GOT3 (cell line): ENCODE results near the gene FRMD7.
"Not testable (repeated sequence)": the region's sequence is repeated elsewhere in the genome, so short reads cannot be mapped to it uniquely, and the experiment has no call there.

Experiments
- DNase-seq: peaks from one replicate; lab custom pipeline; 2025; ENCODE audit warnings: mixed read lengths; lab: John Stamatoyannopoulos, UW

The FRMD7 gene

GRCh38 chrX:132093239-132093860, 34.5 kb downstream of the FRMD7 start:
- DNase-seq, result no peak

- DNase-seq, result no peak
Measured at GRCh38 chrX:132092439-132093065, 35.3 kb downstream of the FRMD7 start.

- no peak for DNase-seq
Measured at GRCh38 chrX:132090403-132091159, 37.2 kb downstream of the FRMD7 start.

GRCh38 chrX:132088864-132089263, 39.0 kb downstream of the FRMD7 start:
- DNase-seq, result no peak

GRCh38 chrX:132086672-132087071, 41.1 kb downstream of the FRMD7 start:
- no peak for DNase-seq

- DNase-seq, result no peak
Measured at GRCh38 chrX:132085786-132086185, 42.0 kb downstream of the FRMD7 start.

- DNase-seq, result no peak
Measured at GRCh38 chrX:132077912-132078311, 49.9 kb downstream of the FRMD7 start.

- DNase-seq, result no peak
Measured at GRCh38 chrX:132077414-132077813, 50.4 kb downstream of the FRMD7 start.

- no peak for DNase-seq
Measured at GRCh38 chrX:132071254-132071653, 56.6 kb downstream of the FRMD7 start.

- no peak for DNase-seq
Measured at GRCh38 chrX:132068405-132068804, 59.4 kb downstream of the FRMD7 start.

- no peak for DNase-seq
Measured at GRCh38 chrX:132063862-132064261, 64.0 kb downstream of the FRMD7 start.

GRCh38 chrX:132063334-132063733, 64.5 kb downstream of the FRMD7 start:
- DNase-seq, result no peak

- no peak for DNase-seq
Measured at GRCh38 chrX:132059973-132060540, 67.8 kb downstream of the FRMD7 start.

GRCh38 chrX:132058975-132059374, 68.8 kb downstream of the FRMD7 start:
- no peak for DNase-seq

GRCh38 chrX:132058050-132058449, 69.8 kb downstream of the FRMD7 start:
- no peak for DNase-seq

GRCh38 chrX:132051778-132052177, 76.0 kb downstream of the FRMD7 start:
- not testable (repeated sequence) for DNase-seq

- no peak for DNase-seq
Measured at GRCh38 chrX:132046533-132046932, 81.3 kb downstream of the FRMD7 start.

GRCh38 chrX:132045456-132045855, 82.4 kb downstream of the FRMD7 start:
- no peak for DNase-seq

GRCh38 chrX:132044953-132045352, 82.9 kb downstream of the FRMD7 start:
- DNase-seq, result no peak

GRCh38 chrX:132043977-132044376, 83.8 kb downstream of the FRMD7 start:
- no peak for DNase-seq

- no peak for DNase-seq
Measured at GRCh38 chrX:132041015-132041414, 86.8 kb downstream of the FRMD7 start.

- no peak for DNase-seq
Measured at GRCh38 chrX:132040066-132040465, 87.8 kb downstream of the FRMD7 start.

- no peak for DNase-seq
Measured at GRCh38 chrX:132037479-132037993, 90.3 kb downstream of the FRMD7 start.
